Measurements from ENCODE around the gene UBL7. TPM values are rescaled to one million over a fixed set of nuclear protein-coding genes. Genes with fewer than 3 reads are reported as not detected.
A peak's percentile ranks its signal among the peaks of the same experiment; 100 is the strongest.

UBL7 gene
- total RNA-seq, 1 donor from 2014 or later: 62.1 TPM

DNA sequence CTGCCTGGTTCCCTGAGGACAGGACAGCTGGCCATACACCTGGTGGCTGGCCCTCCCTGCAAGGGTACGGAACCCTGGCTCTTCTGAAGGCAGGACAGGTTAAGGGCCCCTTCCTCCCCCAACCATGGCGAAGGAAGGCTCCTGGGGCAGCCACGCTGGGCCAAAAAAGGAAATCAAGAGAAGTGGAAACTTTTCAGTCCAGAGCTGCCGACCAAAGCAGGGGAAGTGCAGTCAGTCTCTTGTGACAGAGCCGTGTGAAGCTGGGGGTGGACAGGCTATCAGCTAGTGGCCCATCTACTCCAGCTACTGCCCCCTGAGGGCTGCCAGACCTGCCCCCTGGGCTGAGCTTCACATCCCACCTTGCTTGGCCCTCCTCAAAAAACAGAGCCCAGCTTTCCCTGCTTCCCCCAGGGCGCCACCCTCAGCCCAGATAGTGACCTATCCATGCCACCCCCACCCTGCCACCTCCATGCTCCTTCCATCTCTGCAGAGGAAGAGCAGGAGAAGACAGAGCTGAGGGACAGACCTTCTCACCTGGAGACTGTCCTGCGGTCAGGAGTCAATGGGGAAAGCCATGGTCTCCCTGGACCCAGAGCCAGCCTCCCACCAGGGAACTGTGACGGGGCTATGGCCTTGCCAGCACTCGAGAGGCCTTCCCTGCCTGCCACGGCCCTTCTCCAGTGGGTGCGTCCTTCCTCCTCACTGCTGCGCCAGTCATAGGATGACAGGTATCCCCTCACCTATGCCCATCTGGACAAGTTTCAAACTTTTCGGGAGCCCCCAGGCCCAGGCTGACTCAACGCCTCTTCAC, 31.8 kb downstream of the UBL7 start:
- Mint-ChIP-seq H3K36me3 (ENCODE audit: low read depth) (peaks cover 61% of the 10 kb centered on the region), H3K9me3 (no peaks in the 10 kb centered on the region), H3K4me1 (peaks cover 71% of the 10 kb centered on the region), H3K27me3 (no peaks in the 10 kb centered on the region), H3K27ac (peak overlapping the region; percentile 82), H3K4me3 (peak overlapping the region; percentile 95)
- DNase-seq: no peak
- intact Hi-C loops (cut with micrococcal nuclease): no loop called here

DNA sequence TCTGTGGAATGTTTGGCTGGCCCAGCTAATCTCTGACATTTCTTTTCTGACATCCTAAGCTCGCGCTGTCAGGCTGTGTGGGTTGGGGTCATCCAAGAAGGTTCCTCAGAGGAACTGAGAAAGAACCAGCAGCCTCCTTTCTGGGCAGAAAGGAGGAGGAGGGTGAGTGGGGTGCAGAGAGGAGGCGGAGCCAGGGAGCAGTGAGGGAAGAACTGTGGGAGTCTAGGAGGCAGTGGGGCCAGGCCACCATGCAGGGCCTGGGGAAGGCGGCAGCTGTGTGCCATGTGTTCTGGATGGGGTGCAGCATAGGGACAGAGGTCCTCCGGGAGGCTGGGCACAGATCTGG, 32.5 kb downstream of the UBL7 start:
- Mint-ChIP-seq H3K9me3 (no peaks in the 10 kb centered on the region), H3K27me3 (no peaks in the 10 kb centered on the region), H3K4me1 (peaks cover 76% of the 10 kb centered on the region), H3K36me3 (ENCODE audit: low read depth) (peaks cover 68% of the 10 kb centered on the region), H3K27ac (peak overlapping the region; percentile 82), H3K4me3 (peak overlapping the region; percentile 66)
- intact Hi-C loops (cut with micrococcal nuclease): no loop called here
- DNase-seq: no peak

DNA sequence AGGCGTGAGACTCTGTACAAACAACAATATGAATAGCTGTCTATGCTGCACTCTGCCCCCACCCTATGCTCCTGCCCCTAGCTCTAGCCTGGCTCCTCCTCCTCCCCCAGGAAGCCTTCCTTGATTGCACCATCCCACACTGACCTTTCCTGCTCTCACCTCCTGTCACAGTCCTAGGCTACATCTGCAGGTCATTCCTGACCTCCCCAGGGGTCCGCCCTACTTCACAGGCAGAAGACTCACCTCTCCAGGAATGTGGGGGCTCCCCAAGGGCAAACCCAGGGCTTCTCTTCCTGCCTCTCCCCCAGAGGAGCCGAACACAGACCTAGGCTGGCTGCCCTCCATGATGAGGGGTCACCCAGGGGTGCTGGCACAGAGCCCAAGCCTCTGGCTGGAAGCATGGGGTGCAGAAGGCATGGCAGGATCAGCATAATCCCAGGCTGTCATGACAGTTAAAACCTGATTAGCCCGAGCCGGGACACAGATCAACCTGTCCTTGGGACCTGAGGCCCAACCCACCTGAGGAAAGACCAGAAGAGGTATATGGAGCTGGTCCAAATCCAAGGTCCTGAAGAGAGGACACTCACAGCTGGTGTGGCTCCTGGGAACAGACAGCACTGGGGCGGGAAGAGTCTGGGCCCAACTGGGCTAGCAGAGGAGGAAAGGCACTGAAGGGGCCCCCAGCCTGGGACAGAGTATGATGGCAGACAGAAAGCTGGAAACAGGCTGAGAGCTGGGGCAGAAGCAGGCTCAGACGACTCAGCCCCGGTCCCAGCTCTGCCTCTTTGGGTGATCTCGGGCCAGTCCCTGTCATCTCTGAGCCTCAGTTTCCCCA, 33.1 kb downstream of the UBL7 start:
- DNase-seq: no peak
- intact Hi-C loops (cut with micrococcal nuclease): no loop called here
- Mint-ChIP-seq H3K4me1 (peaks cover 77% of the 10 kb centered on the region), H3K4me3 (peak overlapping the region; percentile 66), H3K9me3 (no peaks in the 10 kb centered on the region), H3K27me3 (no peaks in the 10 kb centered on the region), H3K36me3 (ENCODE audit: low read depth) (peaks cover 69% of the 10 kb centered on the region), H3K27ac (peak overlapping the region; percentile 74)

DNA sequence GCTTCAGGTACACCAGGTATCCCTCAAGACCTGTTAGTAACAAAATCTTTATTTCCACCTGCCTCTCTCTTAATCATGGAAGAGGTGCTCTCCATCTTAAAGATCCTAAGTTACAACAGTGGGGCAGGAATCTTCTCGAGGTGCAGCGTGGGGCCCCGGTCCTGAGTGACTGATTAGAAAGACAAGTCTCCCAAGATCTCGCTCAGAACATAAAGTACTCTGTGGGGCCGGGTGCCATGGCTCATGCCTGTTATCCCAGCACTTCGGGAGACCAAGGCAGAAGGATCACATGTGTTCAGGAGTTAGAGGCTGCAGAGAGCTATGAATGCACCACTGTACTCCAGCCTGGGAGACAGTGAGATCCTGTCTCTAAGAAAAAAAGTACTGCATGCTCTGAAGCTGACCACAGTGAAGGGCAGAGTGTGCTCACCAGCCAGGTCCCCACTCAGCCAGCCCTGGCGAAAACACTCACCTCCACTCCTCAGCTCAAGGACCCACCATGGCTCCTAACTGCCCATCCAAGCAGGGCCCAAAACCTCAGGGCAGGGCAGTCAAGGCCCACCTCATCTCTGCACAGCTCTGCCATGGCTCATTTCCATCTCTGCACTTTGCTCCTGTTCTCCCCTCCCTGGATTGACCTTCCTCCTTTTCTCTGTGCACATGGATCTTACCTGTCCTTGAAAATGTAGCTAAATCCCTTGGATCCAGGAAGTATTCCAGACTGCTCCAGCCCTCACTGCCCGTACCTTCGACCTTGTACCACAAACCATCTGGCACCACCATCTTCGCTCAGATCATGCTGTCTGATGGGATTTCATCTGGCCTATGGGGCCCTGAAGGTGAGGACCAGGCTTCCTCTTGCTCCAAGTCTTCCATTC, 34.3 kb downstream of the UBL7 start:
- H3K36me3 Mint-ChIP-seq (ENCODE audit: low read depth): peaks cover 65% of the 10 kb centered on the region
- peak overlapping the region; percentile 70 for H3K27ac Mint-ChIP-seq

DNA sequence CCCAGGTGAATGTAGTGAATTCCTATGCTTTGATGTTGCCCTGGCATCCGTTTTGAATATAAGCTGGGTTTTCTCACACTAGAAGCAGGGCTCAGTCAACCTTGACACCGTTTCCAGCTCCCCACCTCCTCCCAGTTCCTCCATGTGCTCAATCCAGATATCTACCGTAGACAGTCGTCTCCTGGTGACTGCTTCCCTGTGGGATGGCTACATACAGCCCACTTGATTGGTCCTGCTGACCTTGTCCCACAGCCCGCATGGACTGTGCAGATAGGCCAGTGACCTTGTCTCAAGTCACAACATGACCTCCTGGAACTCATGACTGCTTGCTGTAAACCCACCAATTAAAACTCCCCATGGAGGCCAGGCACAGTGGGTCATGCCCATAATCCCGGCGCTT, 35.3 kb downstream of the UBL7 start:
- H3K9me3 Mint-ChIP-seq: no peaks in the 10 kb centered on the region
- H3K4me1 Mint-ChIP-seq: peaks cover 66% of the 10 kb centered on the region
- DNase-seq: no peak
- intact Hi-C loops (cut with micrococcal nuclease): no loop called here
- peaks cover 58% of the 10 kb centered on the region for H3K36me3 Mint-ChIP-seq (ENCODE audit: low read depth)
- no peak overlapping the region for H3K4me3 Mint-ChIP-seq
- no peaks in the 10 kb centered on the region for H3K27me3 Mint-ChIP-seq
- H3K27ac Mint-ChIP-seq: peak overlapping the region; percentile 70

More for the DNA sequence above, 34.3 kb downstream of the UBL7 start:
- no peak for DNase-seq
- Mint-ChIP-seq H3K9me3 (no peaks in the 10 kb centered on the region), H3K4me3 (no peak overlapping the region), H3K4me1 (peaks cover 69% of the 10 kb centered on the region), H3K27me3 (no peaks in the 10 kb centered on the region)
- intact Hi-C loops (cut with micrococcal nuclease): no loop called here

DNA sequence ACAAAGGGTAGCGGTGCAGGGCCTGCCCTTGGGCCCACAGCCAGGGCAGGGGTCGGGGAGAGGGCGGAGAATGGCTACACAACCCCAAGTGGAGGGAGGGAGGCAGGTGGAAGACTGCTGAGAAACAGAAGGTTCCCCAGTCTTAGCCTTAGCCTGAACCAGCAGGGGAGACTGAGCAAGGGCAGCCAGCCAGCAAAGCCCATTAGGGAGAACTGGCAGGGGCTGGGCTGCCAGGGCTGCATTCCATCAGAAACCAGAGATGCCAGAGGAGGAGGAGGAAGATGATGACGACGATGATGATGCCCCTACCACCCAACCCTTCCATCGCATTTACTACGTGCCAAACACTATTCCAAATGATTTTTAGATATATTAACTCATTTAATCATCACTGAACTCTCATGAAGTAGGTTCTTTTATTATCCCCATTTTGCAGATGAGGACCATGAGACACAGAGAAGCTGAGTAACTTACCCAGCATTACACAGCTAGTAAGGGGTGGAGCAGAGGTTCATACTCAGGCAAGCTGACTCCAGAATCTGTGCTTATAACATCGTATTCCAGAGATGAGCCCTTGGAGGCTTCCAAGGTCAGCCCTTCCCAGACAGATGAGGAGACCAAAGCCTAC, 35.9 kb downstream of the UBL7 start:
- intact Hi-C loops (cut with micrococcal nuclease): no loop called here
- Mint-ChIP-seq H3K4me1 (peaks cover 65% of the 10 kb centered on the region), H3K4me3 (no peak overlapping the region), H3K27me3 (no peaks in the 10 kb centered on the region), H3K27ac (no peak overlapping the region), H3K36me3 (ENCODE audit: low read depth) (peaks cover 55% of the 10 kb centered on the region), H3K9me3 (no peaks in the 10 kb centered on the region)
- DNase-seq: no peak

DNA sequence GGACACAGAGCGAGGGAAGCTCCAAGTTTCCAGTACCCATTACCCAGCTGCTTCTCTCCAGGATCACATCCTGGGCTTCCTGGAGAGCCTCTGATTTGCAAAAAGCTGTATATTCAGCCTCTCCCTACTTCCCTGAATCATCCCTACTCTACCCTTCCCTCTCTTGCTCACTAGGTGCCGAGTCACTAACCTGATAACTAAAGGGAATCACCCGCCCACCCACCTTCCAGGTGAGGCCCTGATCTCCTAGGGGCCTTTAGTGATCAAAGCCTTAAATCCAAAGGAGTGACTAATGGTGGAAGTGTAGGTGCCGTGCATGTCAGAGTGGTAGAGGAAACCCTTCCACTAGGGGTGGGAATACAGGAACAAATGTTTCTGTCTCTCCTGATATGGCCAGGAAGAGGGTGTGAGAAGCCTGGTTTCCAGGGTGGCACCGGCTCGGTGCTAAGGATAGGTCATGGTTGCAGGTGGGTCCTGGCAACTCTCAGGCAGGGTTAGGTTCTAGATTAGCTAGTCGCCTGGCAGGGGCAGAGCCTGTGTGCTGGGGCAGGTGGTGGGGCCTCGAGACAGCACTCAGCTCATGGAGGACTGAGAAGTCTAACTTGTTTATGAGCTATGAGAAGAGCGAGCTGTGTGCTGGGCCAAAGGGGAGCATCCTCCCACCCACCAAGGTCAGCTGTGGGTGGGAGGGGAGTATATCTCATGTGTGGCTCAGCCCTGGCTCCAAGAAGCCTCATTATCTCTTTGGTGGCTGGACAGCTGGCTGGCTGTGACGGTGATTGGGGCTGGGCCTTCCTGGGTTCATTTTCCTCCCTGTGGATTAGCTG, 37.3 kb downstream of the UBL7 start:
- Mint-ChIP-seq H3K27ac (peak overlapping the region; percentile 48), H3K27me3 (no peaks in the 10 kb centered on the region), H3K4me1 (peaks cover 57% of the 10 kb centered on the region), H3K36me3 (ENCODE audit: low read depth) (peaks cover 54% of the 10 kb centered on the region), H3K9me3 (no peaks in the 10 kb centered on the region), H3K4me3 (no peak overlapping the region)
- no peak for DNase-seq
- intact Hi-C loops (cut with micrococcal nuclease): no loop called here

DNA sequence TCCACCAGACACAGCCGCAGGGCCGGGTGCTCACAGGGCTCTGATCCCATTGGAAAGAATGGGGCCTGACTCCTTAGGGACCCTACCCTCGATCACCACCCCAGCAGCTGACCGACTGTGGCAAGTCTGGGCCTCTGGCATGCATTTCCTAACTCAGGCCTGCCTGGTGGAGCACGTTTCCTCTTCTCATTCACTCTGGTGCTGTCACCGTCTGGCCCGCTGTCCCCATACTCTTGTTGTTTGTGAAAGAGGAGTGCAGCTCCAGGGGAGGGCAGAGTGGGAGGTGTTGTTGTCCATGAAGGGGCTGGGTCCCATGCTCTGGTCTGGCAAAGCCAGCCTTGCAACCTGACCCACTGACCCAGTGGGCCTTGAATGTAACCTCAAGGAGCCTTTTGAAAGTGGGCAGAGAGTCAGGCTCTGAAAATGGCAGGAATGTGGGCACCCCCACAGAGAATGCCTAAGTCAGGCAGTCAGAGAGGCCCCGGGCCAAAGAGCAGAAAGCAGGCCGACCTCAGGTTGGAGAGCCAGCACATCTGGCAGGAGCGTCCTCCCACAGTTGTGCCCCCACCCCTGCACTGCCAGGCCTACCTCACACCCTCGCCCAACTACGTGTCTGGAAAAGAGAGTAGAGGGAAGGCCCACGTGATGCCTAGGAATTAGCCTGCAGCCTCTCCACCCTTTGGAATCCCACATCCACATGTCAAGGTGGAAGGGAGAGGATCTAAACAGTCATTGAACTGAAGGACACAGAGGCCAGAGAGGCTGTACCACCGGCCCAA, 38.1 kb downstream of the UBL7 start:
- DNase-seq: no peak
- H3K4me3 Mint-ChIP-seq: no peak overlapping the region
- no peaks in the 10 kb centered on the region for H3K27me3 Mint-ChIP-seq
- peak overlapping the region; percentile 20 for H3K27ac Mint-ChIP-seq
- peaks cover 51% of the 10 kb centered on the region for H3K36me3 Mint-ChIP-seq (ENCODE audit: low read depth)
- no peaks in the 10 kb centered on the region for H3K9me3 Mint-ChIP-seq
- peaks cover 50% of the 10 kb centered on the region for H3K4me1 Mint-ChIP-seq
- intact Hi-C loops (cut with micrococcal nuclease): no loop called here

DNA sequence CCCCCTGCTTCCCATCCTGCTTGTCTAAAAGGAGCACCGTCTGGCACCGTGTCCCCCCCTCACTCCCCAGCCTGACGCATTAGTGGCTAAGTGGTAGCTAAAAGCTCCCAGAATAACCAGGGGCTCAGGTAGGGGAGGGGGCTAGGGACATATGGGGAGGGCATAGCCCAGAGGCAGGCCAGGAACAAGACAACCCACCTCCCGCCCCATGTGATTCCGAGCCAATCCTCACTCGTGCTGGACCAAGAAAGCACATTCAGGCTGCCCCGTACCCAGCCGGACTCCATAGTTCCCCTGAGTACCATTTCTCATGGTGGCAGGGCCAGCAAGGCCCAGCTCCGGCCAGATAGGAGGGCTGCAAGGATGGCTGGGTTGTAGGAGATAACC, 38.7 kb downstream of the UBL7 start:
- intact Hi-C loops (cut with micrococcal nuclease): no loop called here
- no peaks in the 10 kb centered on the region for H3K9me3 Mint-ChIP-seq
- no peak for DNase-seq
- H3K27me3 Mint-ChIP-seq: no peaks in the 10 kb centered on the region
- no peak overlapping the region for H3K27ac Mint-ChIP-seq
- H3K4me1 Mint-ChIP-seq: peaks cover 46% of the 10 kb centered on the region
- H3K36me3 Mint-ChIP-seq (ENCODE audit: low read depth): peaks cover 53% of the 10 kb centered on the region
- H3K4me3 Mint-ChIP-seq: no peak overlapping the region

DNA sequence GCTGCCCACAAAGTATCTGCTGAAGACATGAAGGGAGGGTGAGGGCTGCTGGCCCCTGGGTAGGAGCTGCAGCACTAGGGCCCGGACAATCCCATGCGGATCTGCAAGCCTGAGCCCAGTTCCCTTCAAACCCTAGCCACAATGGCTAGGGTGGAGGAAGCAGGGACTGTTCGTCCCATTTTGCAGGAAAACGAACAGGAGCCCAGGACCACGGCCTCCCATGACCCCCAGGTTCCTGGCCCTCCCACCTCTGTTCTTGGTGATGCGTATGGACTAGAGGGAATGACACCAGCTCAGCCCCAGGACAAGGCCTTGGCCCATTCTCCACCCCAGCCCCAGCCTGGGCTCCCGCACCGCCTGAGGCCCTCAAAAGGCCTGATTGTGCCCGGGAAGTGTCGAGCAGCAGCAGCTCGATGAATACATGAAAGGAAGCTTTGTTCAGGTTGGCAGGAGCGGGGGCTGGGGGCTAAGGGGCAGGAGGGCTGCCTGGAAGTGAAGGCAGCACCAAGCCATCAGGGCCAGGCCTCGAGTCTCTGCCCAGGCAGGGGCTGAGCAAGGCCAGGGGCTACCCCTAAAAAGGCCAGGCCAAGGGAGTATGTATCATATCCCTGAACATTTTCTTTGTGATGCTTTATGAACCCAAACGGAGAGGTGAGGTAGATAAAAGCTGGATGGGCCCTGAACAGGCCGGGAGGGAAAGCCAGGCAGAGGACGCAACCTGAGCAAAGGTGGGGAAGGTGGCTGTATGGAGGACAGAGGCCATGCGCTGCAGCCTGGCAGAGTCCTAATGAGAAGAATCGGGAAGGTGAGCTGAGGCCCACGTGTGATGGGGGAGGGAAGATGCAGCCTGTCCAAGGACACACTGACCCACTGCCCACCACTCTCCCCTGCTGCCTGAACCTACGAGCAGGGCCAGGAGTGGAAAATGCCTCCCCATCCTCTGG, 39.4 kb downstream of the UBL7 start:
- Mint-ChIP-seq H3K36me3 (ENCODE audit: low read depth) (peaks cover 54% of the 10 kb centered on the region), H3K9me3 (no peaks in the 10 kb centered on the region), H3K27me3 (no peaks in the 10 kb centered on the region), H3K4me3 (no peak overlapping the region), H3K4me1 (peaks cover 45% of the 10 kb centered on the region), H3K27ac (peak overlapping the region; percentile 32)
- no peak for DNase-seq
- intact Hi-C loops (cut with micrococcal nuclease): no loop called here

DNA sequence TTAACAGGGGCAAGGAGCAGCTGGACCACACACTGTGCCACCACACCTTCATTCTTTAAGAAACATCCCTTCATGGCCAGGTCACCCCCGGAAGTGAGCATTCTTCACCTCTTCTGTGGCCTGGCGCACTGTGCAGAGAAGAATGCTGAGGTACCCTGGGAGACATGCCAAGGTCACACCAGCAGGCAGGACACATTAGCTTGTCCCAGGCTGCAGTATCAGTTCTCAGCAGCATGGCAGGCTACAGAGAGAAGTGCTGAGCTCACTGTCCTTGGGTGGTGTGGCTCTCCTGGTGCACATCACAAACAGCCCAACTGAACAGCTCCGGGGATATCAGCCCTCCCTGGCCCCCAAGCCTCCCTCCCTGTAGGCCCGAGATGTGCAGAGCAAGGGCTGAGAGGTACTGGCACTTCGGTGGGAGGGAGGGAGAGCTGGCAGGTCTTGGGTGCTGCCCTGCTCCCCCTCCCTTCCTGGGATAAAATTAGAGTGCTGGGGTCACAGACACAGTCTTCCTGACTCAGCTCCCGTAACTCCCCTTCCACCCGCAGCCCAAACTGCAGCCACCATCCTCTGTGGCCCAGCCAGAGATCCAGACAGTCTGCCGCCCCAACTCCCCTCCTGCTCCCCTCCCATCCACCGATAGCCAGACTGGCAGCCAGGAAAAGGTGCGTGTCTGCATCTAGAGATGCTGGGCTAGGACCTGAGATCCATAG, 40.6 kb downstream of the UBL7 start:
- Mint-ChIP-seq H3K4me1 (peaks cover 47% of the 10 kb centered on the region), H3K27ac (peak overlapping the region; percentile 39), H3K4me3 (no peak overlapping the region), H3K9me3 (no peaks in the 10 kb centered on the region), H3K36me3 (ENCODE audit: low read depth) (peaks cover 56% of the 10 kb centered on the region), H3K27me3 (no peaks in the 10 kb centered on the region)
- intact Hi-C loops (cut with micrococcal nuclease): no loop called here
- no peak for DNase-seq

Measured in activated CD4-positive, alpha-beta T cell treated with anti-CD3 and anti-CD28 coated beads, Interleukin-2, amount 10 ng/mL, durations not matched to agents 24 days and 14 days (primary cell).